T-cell (primary cell): ENCODE measurements around the gene FALEC. TPM values are rescaled to one million over a fixed set of nuclear protein-coding genes. Genes with fewer than 3 reads are reported as not detected.
"Not testable (repeated sequence)": the region's sequence is repeated elsewhere in the genome, so short reads cannot be mapped to it uniquely, and the experiment has no call there.

Experiments
- ATAC-seq, 4 experiments: fragments of 200-7000 bp in 3 of 4; fragments of 150-1000 bp in 1 of 4; cut with Tn5 transposase; replicated peaks in 1 of 4; 1 replicate in 3 of 4; 2 replicates in 1 of 4; pipeline ENCODE4 v1.10.0; 2021; ENCODE audit warnings: moderate library complexity in 3 of 4, mild to moderate bottlenecking in 2 of 4, moderate number of reproducible peaks in 1 of 4
- CTCF ChIA-PET, 2 donors: fragments of 300-600 bp; sonication (Branson Sonifier 250); formaldehyde crosslinking; loops; one replicate each; lab custom pipeline; 2022; ENCODE audit warnings: antibody characterized with exemption in 2 of 2; lab: Charles Lee
- POLR2A ChIA-PET, 2 donors: fragments of 300-600 bp; sonication (Branson Sonifier 250); formaldehyde crosslinking; loops; one replicate each; lab custom pipeline; 2022; ENCODE audit warnings: antibody characterized with exemption in 2 of 2; lab: Charles Lee
- DNase-seq, 35 experiments: peaks; one replicate each; pipeline versions ENCODE4 v3.0.0 to v3.0.0-alpha.2; 2013 to 2023
- H3K27ac ChIP-seq: one replicate; pipeline ENCODE4 v1.5.1; 2013; ENCODE audit warnings: low read length
- H3K27me3 ChIP-seq, 2 experiments: replicated peaks in 1 of 2; 1 replicate in 1 of 2; 2 replicates in 1 of 2; pipeline versions ENCODE4 v1.6.1 to v1.7.0; 2013; ENCODE audit warnings: low read length in 1 of 2, mixed read lengths in 1 of 2; ENCODE audit not compliant: control insufficient read depth in 2 of 2, insufficient read depth in 2 of 2; ENCODE audit errors: extremely low read depth in 1 of 2
- H3K36me3 ChIP-seq, 2 donors: 1 replicate in 1 of 2; 2 replicates in 1 of 2; pipeline versions ENCODE4 v1.6.1 to v1.7.0; 2013; ENCODE audit warnings: low read length in 1 of 2; ENCODE audit not compliant: control insufficient read depth in 2 of 2, insufficient read depth in 1 of 2; ENCODE audit errors: extremely low read depth in 1 of 2
- H3K4me1 ChIP-seq, 2 experiments: 1 replicate in 1 of 2; 2 replicates in 1 of 2; pipeline versions ENCODE4 v1.6.1 to v1.7.0; 2013; ENCODE audit warnings: low read length in 2 of 2, mixed read lengths in 1 of 2; ENCODE audit not compliant: insufficient read depth in 2 of 2, control insufficient read depth in 1 of 2; ENCODE audit errors: extremely low read depth in 1 of 2
- H3K4me3 ChIP-seq, 2 donors: 1 replicate in 1 of 2; 2 replicates in 1 of 2; pipeline versions ENCODE4 v1.5.1 to v1.7.0; 2013; ENCODE audit warnings: mild to moderate bottlenecking in 2 of 2, low read length in 1 of 2, moderate library complexity in 1 of 2; ENCODE audit not compliant: control insufficient read depth in 1 of 2; ENCODE audit errors: extremely low read depth in 1 of 2
- H3K9me3 ChIP-seq: 2 replicates; pipeline ENCODE4 v1.7.0; 2013
- H3K27ac Mint-ChIP-seq, 2 donors: one replicate each; pipeline ENCODE4 v1.8.0; 2020 to 2021; ENCODE audit warnings: mild to moderate bottlenecking in 2 of 2, mixed read lengths in 2 of 2
- H3K27me3 Mint-ChIP-seq, 2 donors: one replicate each; pipeline ENCODE4 v1.8.0; 2021 to 2022; ENCODE audit warnings: mixed read lengths in 2 of 2
- H3K36me3 Mint-ChIP-seq: one replicate; pipeline ENCODE4 v1.8.0; 2021; ENCODE audit warnings: mixed read lengths
- H3K4me1 Mint-ChIP-seq, 3 donors: one replicate each; pipeline ENCODE4 v1.8.0; 2020 to 2022; ENCODE audit warnings: mixed read lengths in 3 of 3, mild to moderate bottlenecking in 1 of 3
- H3K4me3 Mint-ChIP-seq, 3 donors: one replicate each; pipeline ENCODE4 v1.8.0; 2020 to 2022; ENCODE audit warnings: mild to moderate bottlenecking in 3 of 3, mixed read lengths in 3 of 3, moderate library complexity in 3 of 3
- H3K9me3 Mint-ChIP-seq, 3 donors: one replicate each; pipeline ENCODE4 v1.8.0; 2020 to 2022; ENCODE audit warnings: mixed read lengths in 3 of 3
- WGBS: methylation state at CpG from one replicate; pipeline ENCODE4 v1.1.5; 2013; ENCODE audit warnings: missing lambda C conversion rate; ENCODE audit not compliant: insufficient coverage; 5-methylcytosine and 5-hydroxymethylcytosine counted together
- total RNA-seq, 35 experiments: library from RNA in 6 of 35; stranded (reverse) in 6 of 35; fragments of 120-200 nt in 1 of 35; gene quantifications; one replicate each; pipeline versions ENCODE4 v1.2.1 to v1.2.4 and lab custom pipeline; 2013 to 2026

Gene FALEC
- total RNA-seq, 5 donors from 2014 or later (not counting 1 experiment from before 2014, with no cell fraction given) = 0.49 to 0.85 (median 0.73) TPM; not detected in 2

DNA sequence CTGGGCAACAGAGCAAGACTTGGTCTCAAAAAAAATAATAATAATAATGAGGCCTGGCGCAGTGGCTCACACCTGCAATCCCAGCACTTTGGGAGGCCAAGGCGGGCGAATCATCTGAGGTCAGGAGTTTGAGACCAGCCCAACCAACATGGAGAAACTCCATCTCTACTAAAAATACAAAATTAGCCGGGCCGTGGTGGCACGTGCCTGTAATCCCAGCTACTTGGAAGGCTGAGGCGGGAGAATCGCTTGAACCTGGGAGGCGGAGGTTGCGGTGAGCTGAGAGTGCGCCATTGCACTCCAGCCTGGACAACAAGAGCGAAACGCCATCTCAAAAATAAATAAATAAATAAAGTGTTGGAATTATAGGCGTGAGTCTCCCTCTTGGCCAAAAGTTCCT is 66.4 kb downstream of the FALEC start:
- H3K4me3 Mint-ChIP-seq, H3K27ac ChIP-seq, H3K9me3 Mint-ChIP-seq, H3K27ac Mint-ChIP-seq, CTCF ChIA-PET, H3K27me3 Mint-ChIP-seq, DNase-seq, H3K9me3 ChIP-seq, H3K4me3 ChIP-seq, ATAC-seq, H3K27me3 ChIP-seq: not testable (repeated sequence)
- WGBS = no CpG with 5 or more reads among the region's 14 CpGs
- Mint-ChIP-seq H3K4me1 (peaks cover 17 to 20% (median 19%) of the 10 kb centered on the region in 3 donors), H3K36me3 (peaks cover 27% of the 10 kb centered on the region)
- Histone ChIP-seq H3K36me3 (peaks cover 4 to 19% of the 10 kb centered on the region in 2 donors), H3K4me1 (peaks cover 2 to 14% of the 10 kb centered on the region in 2 experiments)
- POLR2A ChIA-PET = interaction anchor here in 1 of 2 donors (0.6 kb wide), 1 partner anchor 18 kb away, joined by 3 read pairs; no protein-coding TSS in a partner anchor

DNA sequence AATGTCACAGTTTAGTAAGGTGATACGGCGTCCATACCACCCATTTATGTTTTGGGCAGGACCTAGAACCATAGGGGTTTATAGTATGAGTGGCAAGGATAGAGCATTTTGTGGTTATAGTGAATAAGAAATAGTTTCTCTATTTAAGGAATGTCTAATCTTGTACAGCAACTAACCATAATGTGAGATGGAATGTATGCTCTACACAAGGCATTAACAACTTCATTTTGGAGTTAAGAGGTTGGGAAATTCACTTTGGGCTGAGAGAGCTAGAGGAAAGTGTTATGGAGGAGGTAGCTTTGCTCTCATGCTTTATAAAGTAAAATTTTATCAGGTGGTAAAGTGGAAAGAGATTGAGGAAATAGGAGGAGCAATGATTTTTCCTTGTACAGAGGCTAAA is 66.8 kb downstream of the FALEC start:
- WGBS = no CpG with 5 or more reads among the region's 2 CpGs
- Mint-ChIP-seq H3K4me1 (peaks cover 17 to 20% (median 19%) of the 10 kb centered on the region in 3 donors), H3K27me3 (no peaks in the 10 kb centered on the region), H3K36me3 (peaks cover 23% of the 10 kb centered on the region), H3K4me3 (no peak overlapping the region), H3K27ac (no peak overlapping the region), H3K9me3 (no peaks in the 10 kb centered on the region)
- Histone ChIP-seq H3K4me3 (no peak overlapping the region), H3K4me1 (peaks cover 2 to 14% of the 10 kb centered on the region in 2 experiments), H3K9me3 (no peaks in the 10 kb centered on the region), H3K36me3 (peaks cover 1 to 15% of the 10 kb centered on the region in 2 donors), H3K27ac (no peak overlapping the region), H3K27me3 (no peaks in the 10 kb centered on the region)
- no peak for DNase-seq
- no peak for ATAC-seq
- CTCF ChIA-PET = no interaction called here
- POLR2A ChIA-PET = interaction anchor here in 1 of 2 donors (0.6 kb wide), 1 partner anchor 19 kb away, joined by 3 read pairs; no protein-coding TSS in a partner anchor

Other genes with a start within 250 kb of the FALEC start
- 100 to 1,000 TPM; 118 to 133 (median 124) TPM for gene APH1A, start 246.7 kb upstream of the FALEC start, total RNA-seq
- 1 to 10 TPM; 2.1 to 4.1 (median 3.2) TPM for gene C1orf54, start 243.0 kb upstream of the FALEC start, total RNA-seq
- 1 to 10 TPM in 4 of 5 donors, under 1 TPM in 1; 0.63 to 2.9 (median 1.3) TPM for gene CIART, start 233.2 kb upstream of the FALEC start, total RNA-seq
- gene MRPS21, start 221.9 kb upstream of the FALEC start, total RNA-seq = 10 to 100 TPM; 51.9 to 75.0 (median 66.8) TPM
- gene PRPF3, start 194.2 kb upstream of the FALEC start, total RNA-seq = 100 to 1,000 TPM; 100 to 153 (median 105) TPM
- 10 to 100 TPM; 44.2 to 50.6 (median 46.7) TPM for gene RPRD2, start 151.6 kb upstream of the FALEC start, total RNA-seq
- gene TARS2, start 28.3 kb upstream of the FALEC start, total RNA-seq = 10 to 100 TPM; 24.1 to 35.9 (median 30.2) TPM
- 1 to 10 TPM in 3 of 5 donors, under 1 TPM in 2; 0.25 to 2.9 (median 1.2) TPM for gene ECM1, start 7.6 kb upstream of the FALEC start, total RNA-seq
- under 1 TPM; 0.26 to 0.66 (median 0.49) TPM for gene ADAMTSL4, start 33.7 kb downstream of the FALEC start, total RNA-seq
- gene MCL1, start 63.9 kb downstream of the FALEC start, total RNA-seq = 100 to 1,000 TPM; 478 to 731 (median 517) TPM
- gene ENSA, start 113.9 kb downstream of the FALEC start, total RNA-seq = 100 to 1,000 TPM; 108 to 158 (median 110) TPM
- gene GOLPH3L, start 181.4 kb downstream of the FALEC start, total RNA-seq = 10 to 100 TPM; 10.2 to 23.7 (median 21.5) TPM
- under 1 TPM in 4 of 5 donors, not detected in 1; 0.28 to 0.55 (median 0.45) TPM for gene HORMAD1, start 205.1 kb downstream of the FALEC start, total RNA-seq